Effector memory CD4-positive, alpha-beta T cell (primary cell): ENCODE measurements around the gene RNF215.
"Not testable (repeated sequence)": the region's sequence is repeated elsewhere in the genome, so short reads cannot be mapped to it uniquely, and the experiment has no call there.

Source experiments
- DNase-seq, 3 donors: peaks; one replicate each; pipeline ENCODE4 v3.0.0-alpha.2; 2020
- H3K27ac ChIP-seq: 2 replicates; pipeline ENCODE4 v1.7.0; 2013; ENCODE audit warnings: mild to moderate bottlenecking, low read length, moderate library complexity; ENCODE audit not compliant: insufficient read depth, poor library complexity, severe bottlenecking
- H3K27me3 ChIP-seq: replicated peaks from 2 replicates; pipeline ENCODE4 v1.7.0; 2013; ENCODE audit warnings: mild to moderate bottlenecking, low read length; ENCODE audit not compliant: insufficient read depth, control insufficient read depth, poor library complexity, severe bottlenecking
- H3K36me3 ChIP-seq: 2 replicates; pipeline ENCODE4 v1.7.0; 2013; ENCODE audit warnings: mild to moderate bottlenecking, low read length, moderate library complexity; ENCODE audit not compliant: control insufficient read depth, insufficient read depth
- H3K4me1 ChIP-seq: 2 replicates; pipeline ENCODE4 v1.7.0; 2013; ENCODE audit warnings: low read length, mild to moderate bottlenecking; ENCODE audit not compliant: control insufficient read depth, insufficient read depth, poor library complexity, severe bottlenecking
- H3K4me3 ChIP-seq: 2 replicates; pipeline ENCODE4 v1.7.0; 2013; ENCODE audit warnings: low read length, low read depth, mild to moderate bottlenecking; ENCODE audit not compliant: insufficient read depth, poor library complexity, severe bottlenecking
- H3K9me3 ChIP-seq: 2 replicates; pipeline ENCODE4 v1.7.0; 2013; ENCODE audit warnings: mild to moderate bottlenecking, low read length, moderate library complexity; ENCODE audit not compliant: control insufficient read depth

Gene RNF215

DNA sequence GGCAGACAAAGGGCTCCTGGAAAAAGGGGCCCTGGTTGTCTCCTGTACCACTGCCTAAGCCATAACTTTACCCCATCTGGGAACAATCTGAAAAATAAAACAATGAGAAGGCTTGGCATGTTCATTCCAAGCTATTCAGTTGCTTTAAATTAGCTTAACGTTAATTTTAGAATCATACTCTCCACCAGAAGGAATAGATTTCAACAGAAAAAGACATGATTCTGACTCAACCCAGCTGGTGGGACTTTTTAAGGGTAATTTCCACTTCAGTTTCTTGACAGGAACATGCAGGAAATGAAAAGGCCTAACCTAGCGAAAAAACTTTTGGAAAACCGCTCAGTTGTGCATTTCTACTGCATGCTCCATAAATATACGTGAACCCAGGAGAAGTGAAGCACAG lies 38.4 kb downstream of the RNF215 start:
- Histone ChIP-seq H3K4me3 (no peak overlapping the region), H3K4me1 (peaks cover 8% of the 10 kb centered on the region), H3K9me3 (no peaks in the 10 kb centered on the region), H3K27me3 (no peaks in the 10 kb centered on the region), H3K36me3 (peaks cover 91% of the 10 kb centered on the region), H3K27ac (no peak overlapping the region)
- no peak for DNase-seq

DNA sequence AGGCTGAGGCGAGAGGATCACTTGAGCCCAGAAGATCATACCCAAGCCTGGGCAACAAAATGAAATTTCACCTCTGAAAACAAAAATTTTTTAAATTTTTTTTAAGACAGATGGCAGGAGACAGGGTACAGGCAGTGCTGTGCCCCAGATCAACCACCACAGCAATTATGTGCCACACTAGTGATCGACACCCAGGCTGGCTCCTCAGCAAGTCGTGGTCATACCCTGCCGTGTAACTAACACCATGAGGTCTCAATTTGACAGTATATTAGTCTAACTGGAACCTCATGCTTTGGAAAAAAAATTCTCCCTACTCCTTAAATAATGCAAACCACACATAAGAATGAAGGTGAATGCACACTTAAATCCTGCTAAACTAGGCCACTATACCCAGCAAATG lies 38.8 kb downstream of the RNF215 start:
- H3K4me1 ChIP-seq: peaks cover 8% of the 10 kb centered on the region
- no peaks in the 10 kb centered on the region for H3K9me3 ChIP-seq
- peaks cover 91% of the 10 kb centered on the region for H3K36me3 ChIP-seq
- DNase-seq: no peak
- H3K27me3 ChIP-seq: no peaks in the 10 kb centered on the region
- H3K27ac ChIP-seq: peak overlapping the region; percentile 13
- no peak overlapping the region for H3K4me3 ChIP-seq

DNA sequence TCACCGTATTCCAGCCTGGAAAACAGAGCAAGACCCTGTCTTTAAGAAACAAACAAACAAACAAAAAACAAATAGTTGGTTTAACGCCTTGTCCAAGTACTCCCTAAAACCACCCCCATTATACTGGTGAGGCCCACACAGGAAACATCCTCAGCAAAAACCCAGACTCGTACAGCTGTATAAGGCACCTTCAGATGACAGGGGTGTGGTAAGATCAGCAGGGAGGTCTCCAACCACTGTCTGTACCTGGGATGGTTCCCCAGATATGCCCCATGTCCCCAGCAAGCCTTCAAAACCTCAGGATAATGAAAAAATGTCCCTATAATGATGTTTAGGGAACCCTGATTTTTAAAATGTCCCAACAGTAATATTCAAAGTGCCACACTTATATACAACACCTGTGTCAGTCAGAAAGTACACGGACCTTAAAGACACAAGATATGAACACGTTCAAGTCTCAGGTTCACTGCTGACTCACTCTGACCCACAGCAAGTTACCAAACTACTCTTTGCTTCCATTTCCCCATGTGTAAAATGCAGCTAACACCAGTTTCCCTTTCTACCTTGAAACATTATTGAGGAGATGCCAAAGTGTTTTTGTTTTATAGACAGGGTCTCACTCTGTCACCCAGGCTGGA lies 39.8 kb downstream of the RNF215 start:
- DNase-seq: no peak
- H3K27me3 ChIP-seq: no peaks in the 10 kb centered on the region
- H3K4me1 ChIP-seq: peaks cover 8% of the 10 kb centered on the region
- H3K4me3 ChIP-seq: no peak overlapping the region
- H3K36me3 ChIP-seq: peaks cover 93% of the 10 kb centered on the region
- H3K9me3 ChIP-seq: no peaks in the 10 kb centered on the region
- no peak overlapping the region for H3K27ac ChIP-seq

DNA sequence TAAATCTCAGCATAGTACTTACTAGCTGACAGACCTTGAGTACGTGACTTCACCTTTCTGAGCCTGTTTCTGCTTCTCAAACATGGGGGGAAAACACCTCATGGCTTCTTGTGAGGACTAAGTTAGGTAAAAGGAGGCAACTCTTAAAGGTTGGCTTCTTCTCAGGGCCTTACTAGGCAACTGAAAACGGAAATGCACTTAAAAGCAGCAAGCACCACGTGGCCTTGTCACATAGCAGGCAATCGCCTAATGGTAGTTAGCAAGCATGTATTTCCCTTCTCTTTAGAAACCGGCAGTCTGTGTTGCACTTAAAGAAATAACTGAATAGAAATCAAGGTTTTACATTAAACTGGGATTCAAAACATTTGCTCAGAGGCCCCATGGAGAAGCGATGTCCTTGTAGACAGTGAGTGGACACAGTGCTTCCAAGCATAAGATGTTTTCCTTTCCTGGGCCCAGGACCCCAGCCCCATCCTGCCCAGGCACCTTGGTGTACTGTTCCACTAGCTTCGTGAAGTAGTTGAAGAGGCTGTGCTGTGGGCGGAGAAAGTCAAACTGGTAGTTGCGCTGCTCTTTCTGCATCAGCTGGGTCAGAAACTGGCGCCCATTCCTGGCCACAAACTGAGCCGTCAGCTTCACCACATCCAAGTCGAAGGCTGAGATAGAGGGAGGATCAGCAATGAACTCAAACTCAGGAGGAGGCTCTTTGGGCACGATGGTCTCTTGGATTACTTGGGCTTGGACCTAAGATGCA lies 42.6 kb downstream of the RNF215 start:
- Histone ChIP-seq H3K9me3 (no peaks in the 10 kb centered on the region), H3K27ac (peak overlapping the region; percentile 34), H3K36me3 (peaks cover 96% of the 10 kb centered on the region), H3K4me1 (peaks cover 4% of the 10 kb centered on the region), H3K4me3 (no peak overlapping the region), H3K27me3 (no peaks in the 10 kb centered on the region)
- no peak for DNase-seq

DNA sequence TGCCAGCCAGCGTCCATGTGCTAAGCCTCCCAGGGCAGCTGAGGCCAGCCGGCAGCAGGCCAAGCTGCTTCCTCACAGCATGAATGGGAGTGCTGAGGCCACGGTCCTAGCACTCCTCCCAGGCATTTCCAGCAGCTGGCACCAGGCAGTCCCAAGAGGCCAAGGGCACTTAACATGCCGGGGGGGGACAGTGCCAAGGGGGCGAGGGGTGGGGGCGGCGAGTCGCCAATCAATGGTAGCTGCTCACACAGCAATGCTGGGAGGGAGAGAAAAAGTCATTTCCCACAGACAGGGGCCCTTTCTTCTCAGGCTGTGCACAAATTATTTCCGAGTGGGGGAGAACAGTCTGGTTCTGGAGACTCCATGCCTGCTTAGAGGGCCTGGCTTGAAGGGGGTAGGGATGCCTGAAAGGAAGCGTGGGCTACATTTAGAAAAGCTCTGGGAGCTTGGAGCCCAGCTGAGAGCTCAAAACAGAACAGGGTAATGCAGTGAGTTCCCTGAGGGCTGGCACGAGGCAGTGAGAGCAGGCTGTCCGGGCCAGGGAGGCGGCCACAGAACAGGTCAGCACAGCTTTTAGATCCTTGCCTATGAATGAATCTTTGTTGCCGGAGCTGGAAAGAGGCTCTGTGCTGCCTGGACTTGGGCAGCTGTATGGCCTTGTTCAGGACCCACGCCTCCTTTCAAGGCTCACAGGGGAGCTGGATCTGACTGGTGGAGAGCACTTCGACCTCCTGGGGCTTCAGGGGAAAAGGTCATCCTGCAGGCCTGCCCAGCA lies 46.1 kb downstream of the RNF215 start:
- no peak for DNase-seq
- H3K36me3 ChIP-seq: peaks cover 99% of the 10 kb centered on the region
- H3K4me1 ChIP-seq: no peaks in the 10 kb centered on the region
- no peak overlapping the region for H3K4me3 ChIP-seq
- H3K27ac ChIP-seq: no peak overlapping the region
- H3K9me3 ChIP-seq: no peaks in the 10 kb centered on the region
- H3K27me3 ChIP-seq: no peaks in the 10 kb centered on the region

DNA sequence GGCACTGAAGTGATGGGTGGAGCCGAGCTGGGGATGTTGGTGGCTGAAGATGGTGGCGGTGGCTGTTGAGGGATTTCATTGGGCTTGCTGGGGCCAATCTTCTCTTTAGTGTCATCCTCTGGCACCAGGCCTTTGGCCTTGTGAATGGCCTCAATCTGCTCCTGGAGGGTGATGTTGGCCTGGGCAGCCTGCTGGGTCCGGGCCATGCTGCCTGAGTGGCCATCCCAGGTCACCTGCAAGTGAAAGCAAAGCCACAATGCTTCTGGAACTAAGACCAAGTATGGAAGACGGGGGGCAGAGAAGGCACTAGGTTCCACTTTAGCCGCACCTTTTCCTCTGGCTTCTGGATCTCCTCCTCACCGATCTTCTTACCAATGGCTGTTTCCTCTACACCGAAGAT lies 48.4 kb downstream of the RNF215 start:
- H3K27me3 ChIP-seq: no peaks in the 10 kb centered on the region
- no peaks in the 10 kb centered on the region for H3K9me3 ChIP-seq
- H3K27ac ChIP-seq: no peak overlapping the region
- peaks cover 99% of the 10 kb centered on the region for H3K36me3 ChIP-seq
- no peaks in the 10 kb centered on the region for H3K4me1 ChIP-seq
- no peak overlapping the region for H3K4me3 ChIP-seq
- no peak for DNase-seq

DNA sequence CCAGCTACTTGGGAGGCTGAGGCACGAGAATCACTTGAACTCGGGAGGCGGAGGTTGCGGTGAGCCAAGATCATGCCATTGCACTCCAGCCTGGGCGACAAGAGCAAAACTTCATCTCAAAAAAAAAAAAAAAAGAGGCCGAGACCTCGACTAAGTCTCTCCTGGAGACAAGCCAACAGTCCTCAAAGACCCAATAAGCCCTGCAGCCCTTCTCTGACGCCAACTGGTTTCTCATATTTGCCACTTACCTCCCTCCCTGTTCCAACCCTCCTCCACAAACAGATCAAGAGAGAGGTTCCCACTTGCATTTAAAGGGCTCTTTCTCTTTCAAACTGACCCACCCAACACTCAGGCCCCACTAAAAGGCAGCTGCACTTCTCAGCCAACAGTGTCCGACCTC lies 48.9 kb downstream of the RNF215 start:
- not testable (repeated sequence) for H3K4me1 ChIP-seq
- H3K36me3 ChIP-seq: peaks cover 99% of the 10 kb centered on the region

DNA sequence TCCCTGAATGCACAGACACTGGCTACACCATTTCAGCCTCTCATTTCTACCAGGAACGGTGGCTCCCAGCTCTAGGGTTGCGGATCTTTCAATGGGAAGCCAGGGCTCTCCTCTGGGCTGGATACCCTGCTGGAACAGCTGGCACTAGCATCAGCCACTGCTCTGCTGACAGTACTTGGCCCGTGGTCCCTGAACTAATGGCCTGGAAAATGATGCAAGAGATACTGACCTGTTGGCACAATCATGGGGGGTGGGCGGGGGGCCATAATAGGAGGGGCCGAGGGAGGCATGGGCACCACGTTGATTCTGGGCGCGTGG lies 49.8 kb downstream of the RNF215 start:
- Histone ChIP-seq H3K27ac (no peak overlapping the region), H3K4me1 (no peaks in the 10 kb centered on the region), H3K4me3 (no peak overlapping the region), H3K36me3 (peaks cover 99% of the 10 kb centered on the region), H3K9me3 (no peaks in the 10 kb centered on the region), H3K27me3 (no peaks in the 10 kb centered on the region)
- DNase-seq: no peak

More for the DNA sequence above, 48.9 kb downstream of the RNF215 start:
- not testable (repeated sequence) for H3K27ac ChIP-seq, H3K27me3 ChIP-seq, H3K4me3 ChIP-seq, DNase-seq, H3K9me3 ChIP-seq

DNA sequence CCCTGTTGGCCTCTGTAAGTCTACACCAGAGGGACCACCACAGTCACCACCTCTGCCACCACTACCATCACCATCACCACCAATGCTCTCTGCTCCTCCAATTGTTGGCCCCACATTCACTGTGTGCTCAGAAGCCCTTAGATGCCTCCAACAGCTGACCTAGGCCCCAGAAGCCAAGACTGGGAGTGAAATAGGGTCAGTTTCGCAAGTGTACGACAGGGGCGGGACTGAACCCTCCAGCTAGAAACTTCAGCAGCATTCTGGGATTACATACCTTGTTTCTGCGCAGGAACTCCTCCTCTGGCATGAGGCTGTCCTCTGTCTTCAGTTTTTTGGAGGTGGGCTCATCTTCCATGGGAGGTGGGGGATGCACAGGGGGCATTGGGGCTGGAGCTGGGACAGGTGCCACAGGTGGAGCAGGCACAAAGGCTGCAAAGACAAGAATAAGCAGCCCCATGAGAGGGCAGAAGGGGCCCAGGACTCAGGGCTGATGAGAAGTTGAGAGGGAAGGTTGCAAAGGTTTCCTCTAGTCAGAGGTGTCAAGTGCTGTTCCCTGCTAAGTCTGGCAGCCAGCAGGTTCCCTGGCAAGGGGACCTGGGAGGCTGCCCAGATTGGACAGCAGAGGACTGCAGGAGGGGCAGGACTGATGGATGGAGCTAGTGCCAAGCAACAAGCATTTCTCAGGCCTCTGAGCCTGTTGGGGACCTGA lies 50.3 kb downstream of the RNF215 start:
- Histone ChIP-seq H3K27ac (no peak overlapping the region), H3K9me3 (no peaks in the 10 kb centered on the region), H3K27me3 (no peaks in the 10 kb centered on the region), H3K36me3 (peaks cover 97% of the 10 kb centered on the region), H3K4me1 (no peaks in the 10 kb centered on the region), H3K4me3 (no peak overlapping the region)
- no peak for DNase-seq
